SU-DHL-6 (cell line): ENCODE measurements around the gene LRIT3.

Source experiments
- CTCF ChIP-seq: fragments of 200-600 bp; sonication (generic); IDR thresholded peaks from one replicate; pipeline ENCODE4 v1.5.1; 2017; ENCODE audit warnings: antibody characterized with exemption, mild to moderate bottlenecking, low read length, moderate library complexity; ENCODE audit not compliant: insufficient read depth, poor library complexity, severe bottlenecking
- EZH2phosphoT487 ChIP-seq: fragments of 200-600 bp; sonication (generic), shearing (Covaris generic); conservative IDR thresholded peaks from 2 replicates; pipeline ENCODE4 v1.6.1; 2018; ENCODE audit warnings: mild to moderate bottlenecking, antibody characterized with exemption, low read length, moderate library complexity, mixed read lengths

GRCh38 chr4:109916027-109916409 lies 68.1 kb downstream of the LRIT3 start:
- TF ChIP-seq CTCF (no peak), EZH2phosphoT487 (no peak)
